Motor neuron (in vitro differentiated cells): Measurements from ENCODE around the gene XRN1. TPM values are rescaled to one million over a fixed set of nuclear protein-coding genes. Genes with fewer than 3 reads are reported as not detected.

Experiments used
- ATAC-seq, 8 experiments: fragments of 200-7000 bp; cut with Tn5 transposase; replicated peaks in 6 of 8; 2 replicates each; pipeline ENCODE4 v1.8.0; 2021; ENCODE audit warnings: mild to moderate bottlenecking in 8 of 8, moderate library complexity in 8 of 8
- H3K27ac ChIP-seq, 2 donors: fragments of 250-450 bp; sonication (Bioruptor Pico); 2 replicates each; pipeline ENCODE4 v1.9.0; 2021; ENCODE audit warnings: antibody characterized with exemption in 2 of 2, mild to moderate bottlenecking in 2 of 2, moderate library complexity in 1 of 2
- H3K4me1 ChIP-seq, 2 donors: fragments of 250-450 bp; sonication (Bioruptor Pico); replicated peaks in 1 of 2; 2 replicates each; pipeline ENCODE4 v1.6.1; 2021; ENCODE audit warnings: antibody characterized with exemption in 2 of 2, mild to moderate bottlenecking in 2 of 2, moderate library complexity in 1 of 2
- H3K4me3 ChIP-seq, 5 donors: fragments of 250-450 bp; sonication (Bioruptor Pico); 2 replicates each; pipeline ENCODE4 v1.9.0; 2021; ENCODE audit warnings: antibody characterized with exemption in 5 of 5, mild to moderate bottlenecking in 5 of 5, moderate library complexity in 4 of 5
- WGBS, 10 experiments: fragments of 450-650 bp; shearing (Covaris generic); methylation state at CpG; one replicate each; pipeline ENCODE4 v1.0.0; 2022; 5-methylcytosine and 5-hydroxymethylcytosine counted together
- in situ Hi-C, 9 experiments: fragments of 400-800 bp; cut with MboI; loops; one replicate each; pipeline ENCODE4 v1.15.0; 2021; ENCODE audit warnings: low sequenced_read_pairs in 9 of 9, low pct_unique_long_range_greater_than_20kb in 2 of 9; ENCODE audit not compliant: unreplicated experiment in 9 of 9
- total RNA-seq, 8 experiments: library from RNA; unstranded; fragments of 300-600 nt; gene quantifications; 2 replicates each; pipeline versions ENCODE4 v1.2.3 to v1.2.4, GENCODE V29; 2022

The XRN1 gene
- total RNA-seq, 8 experiments from 2014 or later = 19.3 to 82.4 (median 30.2) TPM

GRCh38 chr3:142287866-142288638, 159.8 kb downstream of the XRN1 start:
- WGBS, 10 experiments = 71 to 100% (median 93%) methylated on average over 2 to 5 of the region's 5 CpGs
- ATAC-seq = no peak
- Histone ChIP-seq H3K4me3 (no peak overlapping the region), H3K27ac (no peak overlapping the region), H3K4me1 (no peaks in the 10 kb centered on the region)
- in situ Hi-C loops = loop anchor here in 2 of 9 experiments (25.0 kb wide), 1 partner anchor 151 kb away; the partner anchor contains the start of gene TFDP2 (in 2 of the 2)

- Histone ChIP-seq H3K4me3 (no peak overlapping the region), H3K27ac (no peak overlapping the region), H3K4me1 (no peaks in the 10 kb centered on the region)
- 14 to 100% (median 67%) methylated on average over 1 to 2 of the region's 2 CpGs; no CpG with 5 or more reads in 3 of the 10 experiments for WGBS, 10 experiments
- in situ Hi-C loops = loop anchor here in 2 of 9 experiments (25.0 kb wide), 1 partner anchor 148 kb away; the partner anchor contains the start of gene TFDP2 (in 2 of the 2)
- ATAC-seq = peak in 5 of 8 experiments; percentile 27 to 94 (median 75)
Observed at GRCh38 chr3:142285083-142285517, 162.7 kb downstream of the XRN1 start.

- in situ Hi-C loops = loop anchor here in 2 of 9 experiments (25.0 kb wide), 1 partner anchor 145 kb away; the partner anchor contains the start of gene TFDP2 (in 2 of the 2)
- ATAC-seq = no peak
- Histone ChIP-seq H3K27ac (no peak overlapping the region), H3K4me1 (no peaks in the 10 kb centered on the region), H3K4me3 (no peak overlapping the region)
- 66 to 95% (median 85%) methylated on average over 1 to 4 of the region's 4 CpGs; no CpG with 5 or more reads in 2 of the 10 experiments for WGBS, 10 experiments
Observed at GRCh38 chr3:142282503-142282902, 165.3 kb downstream of the XRN1 start.

GRCh38 chr3:142281474-142281873, 166.4 kb downstream of the XRN1 start:
- H3K4me3 ChIP-seq = no peak overlapping the region
- 14 to 90% (median 76%) methylated on average over 1 of the region's 1 CpG; no CpG with 5 or more reads in 4 of the 10 experiments for WGBS, 10 experiments
- in situ Hi-C loops = loop anchor here in 2 of 9 experiments (25.0 kb wide), 1 partner anchor 144 kb away; the partner anchor contains the start of gene TFDP2 (in 2 of the 2)
- H3K27ac ChIP-seq = no peak overlapping the region
- no peak for ATAC-seq
- no peaks in the 10 kb centered on the region for H3K4me1 ChIP-seq

- in situ Hi-C loops = loop anchor here in 2 of 9 experiments (25.0 kb wide), 1 partner anchor 143 kb away; the partner anchor contains the start of gene TFDP2 (in 2 of the 2)
Observed at GRCh38 chr3:142279965-142280590, 167.8 kb downstream of the XRN1 start.

GRCh38 chr3:142278451-142278850, 169.4 kb downstream of the XRN1 start:
- Histone ChIP-seq H3K4me1 (no peaks in the 10 kb centered on the region), H3K27ac (no peak overlapping the region), H3K4me3 (no peak overlapping the region)
- WGBS, 10 experiments = 0 to 100% (median 81%) methylated on average over 1 to 2 of the region's 2 CpGs; no CpG with 5 or more reads in 2 of the 10 experiments
- no peak for ATAC-seq
- in situ Hi-C loops = loop anchor here in 2 of 9 experiments (25.0 kb wide), 1 partner anchor 141 kb away; the partner anchor contains the start of gene TFDP2 (in 2 of the 2)

More at GRCh38 chr3:142279965-142280590, 167.8 kb downstream of the XRN1 start:
- peak; percentile 92 to 99 (median 96) for ATAC-seq
- WGBS, 10 experiments = 0 to 100% (median 20%) methylated on average over 1 to 3 of the region's 5 CpGs; no CpG with 5 or more reads in 1 of the 10 experiments
- no peak overlapping the region for H3K4me3 ChIP-seq
- H3K27ac ChIP-seq = no peak overlapping the region
- no peaks in the 10 kb centered on the region for H3K4me1 ChIP-seq

GRCh38 chr3:142276781-142277180, 171.1 kb downstream of the XRN1 start:
- WGBS, 10 experiments = 27 to 100% (median 69%) methylated on average over 1 to 2 of the region's 2 CpGs; no CpG with 5 or more reads in 2 of the 10 experiments
- H3K4me1 ChIP-seq = peaks cover 0 to 6% of the 10 kb centered on the region in 2 donors
- no peak overlapping the region for H3K4me3 ChIP-seq
- no peak for ATAC-seq
- no peak overlapping the region for H3K27ac ChIP-seq
- in situ Hi-C loops = loop anchor here in 2 of 9 experiments (25.0 kb wide), 1 partner anchor 139 kb away; the partner anchor contains the start of gene TFDP2 (in 2 of the 2)

GRCh38 chr3:142275856-142276255, 172.0 kb downstream of the XRN1 start:
- no peak overlapping the region for H3K27ac ChIP-seq
- 20 to 100% (median 88%) methylated on average over 1 to 2 of the region's 2 CpGs; no CpG with 5 or more reads in 3 of the 10 experiments for WGBS, 10 experiments
- H3K4me1 ChIP-seq = peaks cover 0 to 6% of the 10 kb centered on the region in 2 donors
- no peak overlapping the region for H3K4me3 ChIP-seq
- ATAC-seq = peak in 1 of 8 experiments; percentile 12
- in situ Hi-C loops = loop anchor here in 2 of 9 experiments (25.0 kb wide), 1 partner anchor 139 kb away; the partner anchor contains the start of gene TFDP2 (in 2 of the 2)

- ATAC-seq = no peak
- Histone ChIP-seq H3K4me1 (peaks cover 0 to 6% of the 10 kb centered on the region in 2 donors), H3K27ac (no peak overlapping the region), H3K4me3 (no peak overlapping the region)
- in situ Hi-C loops = loop anchor here in 2 of 9 experiments (25.0 kb wide), 1 partner anchor 138 kb away; the partner anchor contains the start of gene TFDP2 (in 2 of the 2)
- WGBS, 10 experiments = 86 to 100% (median 100%) methylated on average over 1 of the region's 1 CpG; no CpG with 5 or more reads in 5 of the 10 experiments
Observed at GRCh38 chr3:142274908-142275307, 172.9 kb downstream of the XRN1 start.

GRCh38 chr3:142273501-142273900, 174.3 kb downstream of the XRN1 start:
- in situ Hi-C loops = no loop called here
- H3K4me3 ChIP-seq = no peak overlapping the region
- H3K4me1 ChIP-seq = peaks cover 0 to 6% of the 10 kb centered on the region in 2 donors
- ATAC-seq = peak in 5 of 8 experiments; percentile 35 to 70 (median 45)
- no peak overlapping the region for H3K27ac ChIP-seq

- in situ Hi-C loops = no loop called here
Observed at GRCh38 chr3:142272200-142272891, 175.5 kb downstream of the XRN1 start.

GRCh38 chr3:142270407-142270806, 177.4 kb downstream of the XRN1 start:
- Histone ChIP-seq H3K4me1 (peaks cover 0 to 6% of the 10 kb centered on the region in 2 donors), H3K4me3 (no peak overlapping the region), H3K27ac (no peak overlapping the region)
- 87 to 100% (median 96%) methylated on average over 1 to 3 of the region's 3 CpGs; no CpG with 5 or more reads in 3 of the 10 experiments for WGBS, 10 experiments
- ATAC-seq = no peak
- in situ Hi-C loops = no loop called here

More at GRCh38 chr3:142272200-142272891, 175.5 kb downstream of the XRN1 start:
- no peak overlapping the region for H3K27ac ChIP-seq
- peaks cover 0 to 6% of the 10 kb centered on the region in 2 donors for H3K4me1 ChIP-seq
- 11 to 96% (median 82%) methylated on average over 1 to 8 of the region's 8 CpGs; no CpG with 5 or more reads in 2 of the 10 experiments for WGBS, 10 experiments
- no peak overlapping the region for H3K4me3 ChIP-seq
- ATAC-seq = peak in 5 of 8 experiments; percentile 23 to 62 (median 36)
